Neural cell (in vitro differentiated cells): ENCODE results near the gene SKAP1.

ENCODE experiments used
- EP300 ChIP-seq: fragments of 450-650 bp; conservative IDR thresholded peaks from 2 replicates; pipeline ENCODE4 v1.6.1; 2014; ENCODE audit warnings: antibody characterized with exemption, mild to moderate bottlenecking, moderate library complexity; ENCODE audit not compliant: poor library complexity, severe bottlenecking
- EZH2 ChIP-seq: fragments of 200-600, 300-800 bp; shearing (Covaris generic), sonication (generic); IDR thresholded peaks from 2 replicates; pipeline ENCODE4 v1.6.1; 2014; ENCODE audit warnings: antibody characterized with exemption, low read length, borderline replicate concordance, mild to moderate bottlenecking; ENCODE audit not compliant: insufficient read depth, poor library complexity, severe bottlenecking
- MXI1 ChIP-seq: fragments of 450-650 bp; conservative IDR thresholded peaks from 2 replicates; pipeline ENCODE4 v1.6.1; 2014; ENCODE audit warnings: antibody characterized with exemption, mild to moderate bottlenecking; ENCODE audit not compliant: poor library complexity, severe bottlenecking
- POLR2AphosphoS5 ChIP-seq: IDR thresholded peaks from 2 replicates; pipeline ENCODE4 v1.6.1; 2012
- RAD21 ChIP-seq: fragments of 450-650 bp; conservative IDR thresholded peaks from 2 replicates; pipeline ENCODE4 v1.6.1; 2014; ENCODE audit warnings: antibody characterized with exemption, mild to moderate bottlenecking, moderate library complexity
- REST ChIP-seq: IDR thresholded peaks from 2 replicates; pipeline ENCODE4 v1.6.1; 2012; ENCODE audit warnings: borderline replicate concordance
- SMC3 ChIP-seq: fragments of 450-650 bp; conservative IDR thresholded peaks from 2 replicates; pipeline ENCODE4 v1.6.1; 2014; ENCODE audit warnings: antibody characterized with exemption, mild to moderate bottlenecking, moderate library complexity; ENCODE audit not compliant: poor library complexity
- TAF1 ChIP-seq: IDR thresholded peaks from 2 replicates; pipeline ENCODE4 v1.6.1; 2012; ENCODE audit warnings: low read depth
- TF ChIP-seq, protein P1 (sequence below): fragments of 450-650 bp; IDR thresholded peaks from 2 replicates; pipeline ENCODE4 v1.5.1; 2014; ENCODE audit warnings: antibody characterized with exemption, mild to moderate bottlenecking, moderate library complexity; ENCODE audit not compliant: poor library complexity, severe bottlenecking

GRCh38 chr17:48392857-48393256 lies 37.2 kb downstream of the SKAP1 start:
- TF ChIP-seq, protein P1, sequence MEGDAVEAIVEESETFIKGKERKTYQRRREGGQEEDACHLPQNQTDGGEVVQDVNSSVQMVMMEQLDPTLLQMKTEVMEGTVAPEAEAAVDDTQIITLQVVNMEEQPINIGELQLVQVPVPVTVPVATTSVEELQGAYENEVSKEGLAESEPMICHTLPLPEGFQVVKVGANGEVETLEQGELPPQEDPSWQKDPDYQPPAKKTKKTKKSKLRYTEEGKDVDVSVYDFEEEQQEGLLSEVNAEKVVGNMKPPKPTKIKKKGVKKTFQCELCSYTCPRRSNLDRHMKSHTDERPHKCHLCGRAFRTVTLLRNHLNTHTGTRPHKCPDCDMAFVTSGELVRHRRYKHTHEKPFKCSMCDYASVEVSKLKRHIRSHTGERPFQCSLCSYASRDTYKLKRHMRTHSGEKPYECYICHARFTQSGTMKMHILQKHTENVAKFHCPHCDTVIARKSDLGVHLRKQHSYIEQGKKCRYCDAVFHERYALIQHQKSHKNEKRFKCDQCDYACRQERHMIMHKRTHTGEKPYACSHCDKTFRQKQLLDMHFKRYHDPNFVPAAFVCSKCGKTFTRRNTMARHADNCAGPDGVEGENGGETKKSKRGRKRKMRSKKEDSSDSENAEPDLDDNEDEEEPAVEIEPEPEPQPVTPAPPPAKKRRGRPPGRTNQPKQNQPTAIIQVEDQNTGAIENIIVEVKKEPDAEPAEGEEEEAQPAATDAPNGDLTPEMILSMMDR, result no peak
- TF ChIP-seq EZH2, result no peak
- TF ChIP-seq EP300, result no peak
- TF ChIP-seq RAD21, result no peak
- no peak for TF ChIP-seq REST
- TF ChIP-seq POLR2AphosphoS5, result no peak
- no peak for TF ChIP-seq SMC3
- no peak for TF ChIP-seq MXI1
- TF ChIP-seq TAF1, result no peak
